ENCODE measurements around the gene RBM12. TPM values are rescaled to one million over a fixed set of nuclear protein-coding genes. Genes with fewer than 3 reads are reported as not detected.

Gene RBM12
- total and polyA plus RNA-seq, 2 of the 4 experiments (the other 2 are of a cell fraction) = 44.7 to 65.8 TPM

DNA sequence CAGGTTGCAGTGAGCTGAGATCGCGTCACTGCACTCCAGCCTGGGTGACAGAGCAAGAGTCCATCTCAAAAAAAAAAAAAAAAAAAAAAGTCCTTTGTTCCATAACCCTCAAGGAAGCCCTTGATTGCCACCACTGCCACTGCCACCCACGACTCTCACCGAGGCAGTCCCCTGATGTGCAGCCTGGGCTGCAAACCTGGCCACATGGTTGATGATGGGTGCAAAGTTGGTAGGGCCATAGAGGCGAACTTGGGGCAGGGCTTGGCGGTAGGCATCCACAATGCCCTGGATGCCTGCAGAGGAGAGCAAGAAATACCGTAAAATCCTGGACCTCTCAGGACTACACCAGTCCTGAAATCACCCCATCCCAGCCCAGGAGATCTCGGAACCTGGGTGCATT lies 37.6 kb downstream of the RBM12 start:
- no peak overlapping the region for H3K4ac ChIP-seq (ENCODE audit: low read depth, low read length)
- ChIA-PET CTCF (no interaction called here), POLR2A (ENCODE audit: unreplicated experiment) (no interaction called here)
- DNase-seq (no peak), ATAC-seq (ENCODE audit: low read depth) (no peak)
- no peak overlapping the region for H2BK120ac ChIP-seq (ENCODE audit: low read depth, low read length)
- no peak overlapping the region for H3K27ac ChIP-seq (ENCODE audit: insufficient read depth, low read length)
- WGBS, 2 experiments (ENCODE audit: extremely low coverage in 2 of 2, insufficient read length in 1 of 2) = no CpG with 5 or more reads among the region's 8 CpGs
- H2AK5ac ChIP-seq (ENCODE audit: low read depth, low read length) = no peak overlapping the region
- intact Hi-C loops (cut with micrococcal nuclease) = no loop called here
- dilution Hi-C loops (cut with HindIII; ENCODE audit: low sequenced_read_pairs, unreplicated experiment) = no loop called here
- H3K9me3 ChIP-seq (ENCODE audit: control insufficient read depth, insufficient read depth, low read length) = no peaks in the 10 kb centered on the region
- peaks cover 11 to 33% of the 10 kb centered on the region in 2 experiments for H3K79me1 ChIP-seq (ENCODE audit: low read depth in 1 of 2, low read length in 2 of 2)
- in situ Hi-C loops (cut with MboI; ENCODE audit: low sequenced_read_pairs) = no loop called here
- no peak overlapping the region for H2BK15ac ChIP-seq (ENCODE audit: low read depth, low read length)
- BruUV-seq (replicated peaks) = no TSS peak
- no peak overlapping the region for H2BK5ac ChIP-seq (ENCODE audit: low read depth, low read length, poor library complexity, severe bottlenecking)
- no peaks in the 10 kb centered on the region for H3K27me3 ChIP-seq (ENCODE audit: control insufficient read depth, insufficient read depth, low read length)
- no peaks in the 10 kb centered on the region; the same call in 1 of the 2 replicates for H3K4me1 ChIP-seq (ENCODE audit: control insufficient read depth, insufficient read depth, low read length)
- H3K9me1 ChIP-seq (ENCODE audit: insufficient read depth, low read length) = peaks cover 13% of the 10 kb centered on the region
- peaks cover 47% of the 10 kb centered on the region for H3K36me3 ChIP-seq (ENCODE audit: control insufficient read depth, insufficient read depth, low read length)
- no peak overlapping the region for H4K5ac ChIP-seq (ENCODE audit: low read depth, low read length)
- no peak overlapping the region for H3K4me2 ChIP-seq (ENCODE audit: low read depth, low read length)
- no peak overlapping the region for H4K91ac ChIP-seq (ENCODE audit: insufficient read depth, low read depth, low read length)
- no peak overlapping the region for H4K8ac ChIP-seq (ENCODE audit: low read depth in 2 of 2, low read length in 2 of 2)
- H3K4me3 ChIP-seq (ENCODE audit: insufficient read depth, low read depth, low read length) = no peak overlapping the region
- H3K14ac ChIP-seq (replicated peaks; ENCODE audit: low read depth, low read length) = no peak overlapping the region
- no peak overlapping the region for H3K23ac ChIP-seq (ENCODE audit: low read depth, low read length)
- TF ChIP-seq POLR2A (IDR thresholded peaks at IDR 0.05; ENCODE audit: low read depth, low read length) (no peak), SMC3 (IDR thresholded peaks at IDR 0.05; ENCODE audit: low read depth, low read length) (no peak), BHLHE40 (IDR thresholded peaks at IDR 0.05; ENCODE audit: low read depth, low read length) (no peak), CEBPB (IDR thresholded peaks at IDR 0.05; ENCODE audit: low read depth, low read length) (no peak), RAD21 (IDR thresholded peaks at IDR 0.05; ENCODE audit: low read length) (no peak), NFE2L2 (IDR thresholded peaks at IDR 0.05; ENCODE audit: low read depth, low read length) (no peak), FOS (IDR thresholded peaks at IDR 0.05; ENCODE audit: low read depth, low read length) (no peak), MXI1 (IDR thresholded peaks at IDR 0.05; ENCODE audit: borderline replicate concordance, low read depth, low read length) (no peak), MAFK (IDR thresholded peaks at IDR 0.05; ENCODE audit: low read depth, low read length) (no peak), RFX5 (IDR thresholded peaks at IDR 0.05; ENCODE audit: low read depth, low read length) (no peak), RCOR1 (IDR thresholded peaks at IDR 0.05; ENCODE audit: insufficient replicate concordance, low read length) (no peak), CHD1 (IDR thresholded peaks at IDR 0.05; ENCODE audit: low read depth, low read length) (no peak)
- TF ChIP-seq, protein P1, sequence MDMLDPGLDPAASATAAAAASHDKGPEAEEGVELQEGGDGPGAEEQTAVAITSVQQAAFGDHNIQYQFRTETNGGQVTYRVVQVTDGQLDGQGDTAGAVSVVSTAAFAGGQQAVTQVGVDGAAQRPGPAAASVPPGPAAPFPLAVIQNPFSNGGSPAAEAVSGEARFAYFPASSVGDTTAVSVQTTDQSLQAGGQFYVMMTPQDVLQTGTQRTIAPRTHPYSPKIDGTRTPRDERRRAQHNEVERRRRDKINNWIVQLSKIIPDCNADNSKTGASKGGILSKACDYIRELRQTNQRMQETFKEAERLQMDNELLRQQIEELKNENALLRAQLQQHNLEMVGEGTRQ (IDR thresholded peaks at IDR 0.05; ENCODE audit: low read depth, low read length) = no peak
- TF ChIP-seq, protein P2, sequence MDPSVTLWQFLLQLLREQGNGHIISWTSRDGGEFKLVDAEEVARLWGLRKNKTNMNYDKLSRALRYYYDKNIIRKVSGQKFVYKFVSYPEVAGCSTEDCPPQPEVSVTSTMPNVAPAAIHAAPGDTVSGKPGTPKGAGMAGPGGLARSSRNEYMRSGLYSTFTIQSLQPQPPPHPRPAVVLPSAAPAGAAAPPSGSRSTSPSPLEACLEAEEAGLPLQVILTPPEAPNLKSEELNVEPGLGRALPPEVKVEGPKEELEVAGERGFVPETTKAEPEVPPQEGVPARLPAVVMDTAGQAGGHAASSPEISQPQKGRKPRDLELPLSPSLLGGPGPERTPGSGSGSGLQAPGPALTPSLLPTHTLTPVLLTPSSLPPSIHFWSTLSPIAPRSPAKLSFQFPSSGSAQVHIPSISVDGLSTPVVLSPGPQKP (IDR thresholded peaks at IDR 0.05; ENCODE audit: borderline replicate concordance, low read depth, low read length) = no peak
- TF ChIP-seq, protein P3, sequence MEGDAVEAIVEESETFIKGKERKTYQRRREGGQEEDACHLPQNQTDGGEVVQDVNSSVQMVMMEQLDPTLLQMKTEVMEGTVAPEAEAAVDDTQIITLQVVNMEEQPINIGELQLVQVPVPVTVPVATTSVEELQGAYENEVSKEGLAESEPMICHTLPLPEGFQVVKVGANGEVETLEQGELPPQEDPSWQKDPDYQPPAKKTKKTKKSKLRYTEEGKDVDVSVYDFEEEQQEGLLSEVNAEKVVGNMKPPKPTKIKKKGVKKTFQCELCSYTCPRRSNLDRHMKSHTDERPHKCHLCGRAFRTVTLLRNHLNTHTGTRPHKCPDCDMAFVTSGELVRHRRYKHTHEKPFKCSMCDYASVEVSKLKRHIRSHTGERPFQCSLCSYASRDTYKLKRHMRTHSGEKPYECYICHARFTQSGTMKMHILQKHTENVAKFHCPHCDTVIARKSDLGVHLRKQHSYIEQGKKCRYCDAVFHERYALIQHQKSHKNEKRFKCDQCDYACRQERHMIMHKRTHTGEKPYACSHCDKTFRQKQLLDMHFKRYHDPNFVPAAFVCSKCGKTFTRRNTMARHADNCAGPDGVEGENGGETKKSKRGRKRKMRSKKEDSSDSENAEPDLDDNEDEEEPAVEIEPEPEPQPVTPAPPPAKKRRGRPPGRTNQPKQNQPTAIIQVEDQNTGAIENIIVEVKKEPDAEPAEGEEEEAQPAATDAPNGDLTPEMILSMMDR (conservative IDR thresholded peaks at IDR 0.05; ENCODE audit: low read depth, low read length) = no peak
- peaks cover 14% of the 10 kb centered on the region for H4K20me1 ChIP-seq (ENCODE audit: insufficient read depth, low read length)
- H2AK9ac ChIP-seq (replicated peaks; ENCODE audit: low read depth, low read length, poor library complexity) = peak overlapping the region; percentile 44
- H3K18ac ChIP-seq (ENCODE audit: low read depth, low read length) = no peak overlapping the region
- H2BK20ac ChIP-seq (ENCODE audit: low read depth, low read length) = no peak overlapping the region
- no peak overlapping the region for H3K9ac ChIP-seq (ENCODE audit: low read depth, low read length)
- H2AFZ ChIP-seq (replicated peaks; ENCODE audit: low read length, poor library complexity) = no peak overlapping the region
- no peak overlapping the region for H3K56ac ChIP-seq (ENCODE audit: extremely low read depth, insufficient read depth, low read length)

Measured in IMR-90 (cell line).